HG02642 (cell line): ENCODE results near the gene DAB2IP.

Experiments
- ATAC-seq: cut with Tn5 transposase; IDR thresholded peaks from one replicate; pipeline ENCODE4 v1.9.1; 2021; ENCODE audit warnings: mild to moderate bottlenecking; ENCODE audit not compliant: unreplicated experiment, poor library complexity

Gene DAB2IP

GRCh38 chr9:121822093-121823085 is 171.0 kb downstream of the DAB2IP start:
- no peak for ATAC-seq

DNA sequence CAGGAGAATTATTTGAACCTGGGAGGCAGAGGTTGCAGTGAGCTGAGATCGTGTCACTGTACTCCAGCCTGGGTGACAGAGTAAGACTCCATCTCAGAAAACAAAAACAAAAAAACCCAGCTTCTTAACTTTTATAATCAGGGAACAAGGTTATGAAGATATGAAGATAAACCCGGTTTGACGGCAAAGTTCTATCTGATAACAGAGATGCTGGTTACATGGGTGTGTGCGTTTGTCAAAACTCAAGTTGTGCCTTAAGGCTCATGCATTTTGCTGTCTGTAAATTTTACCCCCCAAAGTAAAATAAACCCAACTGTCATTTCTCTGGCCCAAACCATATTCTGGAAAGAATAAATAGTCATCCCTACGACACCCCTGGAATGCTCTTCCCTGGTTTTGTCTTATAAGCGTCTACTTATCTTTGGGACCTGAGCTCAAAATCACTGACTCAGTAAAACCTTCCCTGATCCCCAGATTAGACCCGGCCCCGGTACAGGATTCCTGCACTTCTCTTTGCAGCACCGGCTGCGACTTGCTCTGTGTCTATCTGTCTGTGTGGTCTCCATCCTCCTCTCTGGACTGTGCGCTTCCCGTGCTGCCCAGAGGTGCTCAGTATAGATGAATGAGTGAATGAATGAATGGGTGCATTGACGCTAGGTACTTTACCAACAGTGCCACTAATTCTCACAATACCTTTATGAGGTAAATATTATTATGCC is 172.2 kb downstream of the DAB2IP start:
- no peak for ATAC-seq

GRCh38 chr9:121824651-121825030 is 173.2 kb downstream of the DAB2IP start:
- no peak for ATAC-seq

- no peak for ATAC-seq
Observed at GRCh38 chr9:121825031-121825691, 173.7 kb downstream of the DAB2IP start.

GRCh38 chr9:121826711-121827110 is 175.3 kb downstream of the DAB2IP start:
- no peak for ATAC-seq

DNA sequence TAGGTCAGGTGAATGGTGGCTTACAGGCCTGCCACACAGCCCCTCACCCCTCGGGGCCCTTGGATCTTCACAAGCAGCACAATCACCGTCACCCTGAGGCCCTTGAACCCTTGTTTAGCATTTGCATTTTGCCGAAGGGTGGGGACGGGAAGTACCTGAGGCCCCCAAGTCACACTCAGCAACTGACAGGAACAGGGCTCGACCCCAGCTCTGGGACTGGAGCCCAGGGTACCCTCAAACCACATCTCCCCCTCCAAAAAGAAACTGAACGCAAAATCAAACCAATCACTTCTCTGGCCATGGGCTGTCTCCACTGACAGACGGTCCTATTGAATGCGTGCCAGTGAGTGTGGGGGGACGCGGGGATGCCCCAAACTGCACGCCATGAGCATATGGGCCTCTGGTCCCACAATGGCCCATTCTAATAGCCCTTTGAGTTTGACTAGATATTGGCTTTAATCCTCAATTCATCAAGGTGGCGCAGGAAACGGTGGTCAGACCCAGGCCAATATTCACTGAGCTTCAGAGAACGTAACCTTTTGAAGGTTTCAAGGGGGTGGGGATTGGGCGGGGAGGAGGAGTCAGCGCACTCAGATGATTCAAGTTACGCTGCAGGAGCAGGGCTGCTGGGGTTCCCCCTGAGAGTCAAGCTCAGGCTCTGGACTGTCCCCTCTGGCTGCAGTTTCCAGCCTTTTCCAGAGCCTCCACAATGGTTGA is 176.0 kb downstream of the DAB2IP start:
- ATAC-seq = no peak

- no peak for ATAC-seq
Observed at GRCh38 chr9:121830441-121831140, 179.2 kb downstream of the DAB2IP start.

GRCh38 chr9:121831869-121832268 is 180.4 kb downstream of the DAB2IP start:
- ATAC-seq = no peak

DNA sequence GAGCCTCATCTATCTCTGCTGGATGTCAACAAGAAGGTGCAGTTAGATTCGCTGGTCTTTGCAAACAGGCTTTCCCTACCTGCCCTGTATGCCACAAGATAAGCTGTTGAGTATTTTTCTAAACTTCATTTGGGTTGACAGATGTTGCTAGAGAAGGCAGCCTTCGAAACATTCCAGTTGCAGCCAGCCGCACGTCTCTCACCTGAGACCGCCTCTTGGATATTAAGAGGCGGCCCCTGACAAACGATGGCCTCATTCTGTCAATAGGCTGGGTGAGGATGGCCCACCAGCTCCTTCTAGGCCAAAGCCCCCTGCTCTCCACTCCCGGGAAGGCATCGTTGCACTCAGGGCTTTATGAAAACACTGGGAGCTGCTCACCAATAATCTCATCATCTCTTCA is 181.6 kb downstream of the DAB2IP start:
- ATAC-seq = no peak
